GM11168 (cell line): ENCODE data around the gene HTR2C.
"Not testable (repeated sequence)": the region's sequence is repeated elsewhere in the genome, so short reads cannot be mapped to it uniquely, and the experiment has no call there.

Source experiments
- in situ Hi-C: fragments of 300-500 bp; cut with MboI; formaldehyde crosslinking; loops from one replicate; pipeline ENCODE4 v1.12.0; 2022; ENCODE audit warnings: low sequenced_read_pairs; ENCODE audit not compliant: unreplicated experiment

HTR2C gene

DNA sequence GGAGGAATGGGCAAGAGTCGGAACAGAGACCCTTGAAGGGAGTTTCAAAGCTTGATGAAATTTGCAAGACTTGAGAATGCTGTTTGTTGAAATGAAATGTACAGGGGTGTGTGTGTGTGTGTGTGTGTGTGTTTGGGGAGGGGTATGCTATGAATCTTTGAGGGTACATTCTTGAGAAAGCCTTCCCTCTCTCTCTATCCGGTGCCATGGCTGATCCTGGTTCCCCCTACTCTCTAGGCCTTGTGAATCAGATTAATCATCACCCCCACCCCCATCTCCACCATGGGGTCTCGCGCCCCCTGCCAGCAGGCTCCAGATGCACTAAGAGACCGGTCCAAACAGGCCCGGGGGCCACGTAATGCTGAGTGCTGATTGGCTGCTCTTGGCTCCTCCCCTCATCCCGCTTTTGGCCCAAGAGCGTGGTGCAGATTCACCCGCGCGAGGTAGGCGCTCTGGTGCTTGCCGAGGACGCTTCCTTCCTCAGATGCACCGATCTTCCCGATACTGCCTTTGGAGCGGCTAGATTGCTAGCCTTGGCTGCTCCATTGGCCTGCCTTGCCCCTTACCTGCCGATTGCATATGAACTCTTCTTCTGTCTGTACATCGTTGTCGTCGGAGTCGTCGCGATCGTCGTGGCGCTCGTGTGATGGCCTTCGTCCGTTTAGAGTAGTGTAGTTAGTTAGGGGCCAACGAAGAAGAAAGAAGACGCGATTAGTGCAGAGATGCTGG, at the start of gene HTR2C:
Gene HTR2C, plus strand, starts transcription at position 441 of the 729 bp plus-strand sequence. CDS start 142,851 bp downstream, outside the sequence.
- in situ Hi-C loops = no loop called here

DNA sequence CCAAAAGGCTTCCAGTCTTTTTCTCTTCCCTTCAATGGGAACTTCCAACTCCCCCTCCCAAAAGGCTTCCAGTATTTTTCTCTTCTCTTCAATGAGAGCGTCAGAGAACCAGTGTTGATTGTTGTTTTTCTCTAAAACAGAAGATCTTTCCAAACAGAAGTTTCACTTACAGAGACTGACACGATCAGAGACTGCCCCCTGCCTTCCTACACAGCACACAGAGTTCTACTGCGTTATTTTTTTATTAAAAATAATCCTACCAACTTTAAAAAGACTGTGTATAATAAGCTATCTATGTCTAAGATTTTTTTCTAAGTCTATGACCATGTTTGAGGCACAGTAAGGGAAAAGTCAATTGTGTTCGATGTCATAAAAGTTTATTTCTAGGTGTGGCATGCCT, 3.5 kb upstream of the HTR2C start:
- in situ Hi-C loops = no loop called here

DNA sequence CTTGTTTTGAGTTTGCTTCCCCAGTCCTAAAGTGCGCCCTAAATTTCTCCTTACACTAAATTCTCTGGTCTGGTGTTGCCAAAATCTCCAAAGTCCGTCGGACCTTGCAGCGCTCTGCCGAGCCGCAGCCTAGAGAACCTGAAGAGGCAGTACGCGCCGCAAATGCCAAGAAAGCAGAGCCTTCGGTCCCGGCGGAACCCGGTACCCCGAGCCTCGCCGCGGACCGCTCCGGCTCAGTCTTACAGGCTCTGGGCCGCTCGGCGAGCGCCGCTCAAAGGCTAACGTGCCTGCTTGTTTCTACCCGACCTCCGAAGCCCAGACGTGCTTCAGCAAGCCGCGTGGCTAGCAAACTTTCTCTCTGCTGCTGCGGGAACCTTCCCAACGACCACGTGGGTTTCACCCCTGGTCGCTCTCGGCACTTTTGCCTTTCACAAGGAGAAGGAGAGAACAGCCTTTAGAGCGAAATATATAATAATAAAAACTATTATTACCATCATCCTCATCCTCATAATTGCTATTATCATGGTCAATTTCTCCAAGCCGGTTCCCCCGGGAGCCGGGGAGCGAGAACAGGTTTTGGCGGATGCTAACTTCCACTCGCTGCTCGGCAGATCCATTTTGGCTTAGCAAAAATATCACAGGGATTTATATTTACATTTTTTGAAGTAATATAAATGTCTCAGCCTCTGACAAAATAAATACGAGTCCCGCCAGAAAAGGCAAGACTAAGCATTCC, 2.2 kb upstream of the HTR2C start:
- in situ Hi-C loops = no loop called here

DNA sequence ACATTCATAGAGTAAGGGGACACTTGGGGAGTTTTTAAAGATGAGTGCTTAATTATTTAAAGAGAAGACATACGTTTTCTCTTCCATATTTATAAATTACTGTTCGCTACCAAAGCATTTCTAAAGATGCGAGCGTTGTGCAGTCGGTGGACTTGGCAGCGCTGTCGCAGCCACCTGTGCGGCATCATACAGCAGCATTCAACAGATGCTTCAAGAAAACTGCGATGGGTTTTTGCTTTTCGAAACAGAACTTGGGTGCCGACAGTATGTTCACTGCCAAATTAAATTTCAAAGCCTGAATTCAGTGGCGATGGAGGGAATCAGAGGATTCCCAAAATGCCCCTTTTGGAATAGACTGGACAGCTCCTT, 1.6 kb upstream of the HTR2C start:
- in situ Hi-C loops = no loop called here

DNA sequence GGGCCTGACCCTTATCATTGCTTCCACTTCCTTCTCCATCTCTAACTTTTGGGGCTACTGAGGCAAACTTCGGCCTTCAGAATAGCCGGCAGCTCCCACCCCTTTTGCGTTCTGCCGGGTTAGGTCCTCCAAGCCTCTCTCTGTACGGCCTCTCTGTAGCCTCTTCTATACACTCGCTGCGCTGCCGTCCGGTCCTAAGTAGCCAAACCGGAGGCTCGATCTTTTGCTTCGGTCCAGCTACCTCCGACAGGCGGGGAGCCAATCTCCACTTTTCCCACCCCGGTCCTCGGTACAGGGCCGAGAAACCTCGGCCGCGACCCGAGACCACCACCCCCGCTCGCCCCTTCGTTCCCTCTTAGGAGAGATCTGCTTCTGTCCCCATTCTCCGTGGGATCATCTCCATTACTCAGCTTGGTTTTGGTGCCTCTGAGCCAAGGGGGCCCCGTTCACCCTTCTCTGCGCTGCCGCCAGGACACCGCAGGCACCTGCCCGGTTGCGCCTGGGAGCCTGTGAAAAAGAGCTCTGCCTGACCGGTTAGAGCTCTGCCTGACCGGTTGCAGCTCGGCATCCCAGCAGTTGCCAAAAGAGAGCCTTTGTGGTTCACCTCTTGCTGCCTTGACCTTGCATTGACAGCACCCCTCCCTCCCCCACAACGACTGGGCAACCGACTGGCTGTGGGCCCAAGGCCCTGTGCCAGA, 1.0 kb upstream of the HTR2C start:
- in situ Hi-C loops = no loop called here

DNA sequence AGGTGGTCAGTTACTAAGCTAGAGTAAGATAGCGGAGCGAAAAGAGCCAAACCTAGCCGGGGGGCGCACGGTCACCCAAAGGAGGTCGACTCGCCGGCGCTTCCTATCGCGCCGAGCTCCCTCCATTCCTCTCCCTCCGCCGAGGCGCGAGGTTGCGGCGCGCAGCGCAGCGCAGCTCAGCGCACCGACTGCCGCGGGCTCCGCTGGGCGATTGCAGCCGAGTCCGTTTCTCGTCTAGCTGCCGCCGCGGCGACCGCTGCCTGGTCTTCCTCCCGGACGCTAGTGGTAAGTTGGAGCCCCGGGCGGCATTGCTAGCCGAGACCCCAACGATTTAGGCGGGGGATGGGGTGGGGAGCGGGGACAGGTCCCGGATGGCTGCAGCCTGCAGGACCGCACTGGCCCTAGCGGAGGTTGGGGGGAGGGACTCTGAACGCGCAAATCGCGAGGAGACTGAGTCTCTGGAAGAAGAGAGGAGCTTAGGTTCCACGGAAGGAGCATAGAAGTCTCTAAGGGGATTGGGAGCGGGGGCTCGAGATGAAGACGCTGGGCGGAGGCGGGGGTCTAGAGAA, 573 bp downstream of the HTR2C start:
- in situ Hi-C loops = no loop called here

DNA sequence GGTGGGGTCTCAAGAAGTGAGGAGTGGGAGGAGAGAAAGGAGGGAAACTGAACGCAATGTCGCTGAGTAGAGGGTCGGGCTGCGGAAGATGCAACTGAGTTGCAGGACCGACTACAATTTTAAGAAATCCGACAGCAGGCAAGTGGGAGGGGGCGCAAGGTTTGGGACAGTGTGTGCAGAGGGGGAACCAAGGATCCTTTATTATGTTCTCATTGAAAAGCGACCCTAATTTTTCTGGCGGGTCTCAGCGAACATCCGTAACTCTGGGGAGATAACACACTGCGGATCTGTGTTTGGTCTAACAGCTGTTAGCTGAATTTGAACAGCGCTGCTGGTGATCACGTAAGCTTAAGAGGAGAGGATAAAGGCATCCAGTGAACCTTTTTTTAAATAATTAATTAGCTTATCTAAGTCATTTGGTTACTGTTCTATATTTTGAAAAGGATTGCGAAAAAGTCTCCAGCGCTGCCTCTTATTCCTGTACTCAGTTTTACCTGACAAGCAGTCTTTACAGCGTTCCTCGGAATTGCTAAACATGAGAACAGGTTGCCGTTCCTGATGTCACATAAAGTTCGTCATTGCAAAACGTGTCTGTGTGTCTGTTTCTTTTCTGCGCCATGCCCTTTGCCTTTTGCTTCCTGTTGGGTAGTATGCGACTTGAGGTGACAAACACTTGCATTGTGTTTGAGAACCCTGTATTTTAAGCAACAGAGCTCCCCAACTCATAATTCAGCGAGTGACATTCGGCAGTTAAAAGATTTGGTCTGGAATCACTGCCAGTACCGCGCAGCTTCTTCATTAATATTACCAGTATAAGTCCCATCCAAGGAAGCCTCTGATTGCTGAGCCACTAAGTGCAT, 1.3 kb downstream of the HTR2C start:
- in situ Hi-C loops = no loop called here

DNA sequence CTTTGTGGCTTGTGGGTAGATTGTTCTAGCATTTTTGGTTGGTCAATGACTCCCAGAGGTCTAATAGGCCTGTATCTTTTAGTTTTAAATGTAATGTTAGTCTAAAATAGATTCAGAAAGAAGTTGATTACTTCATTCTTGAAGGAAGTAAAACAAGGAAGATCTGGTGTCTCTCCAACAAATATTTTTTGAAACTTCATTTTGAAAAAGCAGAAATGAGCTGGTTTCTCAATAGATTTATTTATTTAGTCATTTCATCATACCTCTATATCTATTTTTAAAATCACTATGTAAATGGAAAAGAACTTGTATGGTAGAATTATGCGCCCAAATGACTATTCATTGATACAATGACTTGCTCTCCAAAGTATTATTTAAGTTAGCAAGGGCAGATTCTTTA, 7.2 kb downstream of the HTR2C start:
- in situ Hi-C loops = no loop called here

DNA sequence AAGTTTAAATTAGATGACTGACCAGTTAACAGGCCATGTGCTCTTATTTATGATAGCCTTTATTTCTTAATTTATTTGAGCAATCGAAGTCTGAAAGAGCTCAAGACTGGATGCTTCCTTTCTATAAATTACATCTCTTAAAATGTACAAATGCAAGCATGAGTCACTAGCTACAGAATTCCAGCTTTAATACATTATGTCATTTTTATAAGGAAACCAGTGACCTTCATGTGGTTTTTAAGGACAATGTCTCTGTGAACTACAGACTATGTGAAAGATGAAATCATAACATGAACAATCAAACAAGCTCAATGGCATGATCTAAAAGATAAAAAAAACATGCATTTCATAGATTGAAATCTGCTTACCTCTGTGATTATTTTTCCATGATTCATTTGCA, 15.4 kb downstream of the HTR2C start:
- in situ Hi-C loops = no loop called here

DNA sequence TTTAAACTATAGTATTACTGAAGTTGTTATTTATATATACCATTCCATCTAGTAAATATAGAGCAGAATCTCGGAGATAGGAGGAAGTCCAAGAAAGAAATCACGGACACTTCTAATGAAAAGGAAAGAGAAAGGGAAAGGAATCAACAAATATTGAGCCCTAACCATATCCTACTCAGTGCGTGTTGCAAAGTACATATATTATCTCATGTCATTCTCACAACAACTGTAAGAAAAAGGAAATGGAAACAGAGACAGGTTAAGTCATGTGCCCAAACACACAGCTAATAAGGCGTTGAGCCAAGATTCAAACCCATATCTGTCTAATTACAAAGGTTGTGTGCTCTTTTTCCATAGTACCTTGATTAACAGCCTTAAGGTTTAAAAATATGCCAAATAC, 16.0 kb downstream of the HTR2C start:
- in situ Hi-C loops = no loop called here

DNA sequence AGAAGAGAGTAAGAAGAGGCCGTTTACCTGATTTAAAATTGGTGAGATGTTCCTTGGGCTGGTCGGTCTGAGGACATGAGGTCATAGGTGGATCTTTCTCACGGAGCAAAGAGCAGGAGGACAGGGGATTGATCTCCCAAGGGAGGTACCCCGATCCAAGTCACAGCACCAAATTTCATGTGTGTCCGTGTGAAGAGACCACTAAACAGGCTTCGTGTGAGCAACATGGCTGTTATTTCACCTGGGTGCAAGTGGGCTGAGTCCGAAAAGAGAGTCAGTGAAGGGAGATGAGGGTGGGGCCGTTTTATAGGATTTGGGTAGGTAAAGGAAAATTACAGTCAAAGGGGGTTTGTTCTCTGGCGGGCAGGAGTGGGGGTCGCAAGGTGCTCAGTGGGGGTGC, 22.7 kb downstream of the HTR2C start:
- in situ Hi-C loops = not testable (repeated sequence)

DNA sequence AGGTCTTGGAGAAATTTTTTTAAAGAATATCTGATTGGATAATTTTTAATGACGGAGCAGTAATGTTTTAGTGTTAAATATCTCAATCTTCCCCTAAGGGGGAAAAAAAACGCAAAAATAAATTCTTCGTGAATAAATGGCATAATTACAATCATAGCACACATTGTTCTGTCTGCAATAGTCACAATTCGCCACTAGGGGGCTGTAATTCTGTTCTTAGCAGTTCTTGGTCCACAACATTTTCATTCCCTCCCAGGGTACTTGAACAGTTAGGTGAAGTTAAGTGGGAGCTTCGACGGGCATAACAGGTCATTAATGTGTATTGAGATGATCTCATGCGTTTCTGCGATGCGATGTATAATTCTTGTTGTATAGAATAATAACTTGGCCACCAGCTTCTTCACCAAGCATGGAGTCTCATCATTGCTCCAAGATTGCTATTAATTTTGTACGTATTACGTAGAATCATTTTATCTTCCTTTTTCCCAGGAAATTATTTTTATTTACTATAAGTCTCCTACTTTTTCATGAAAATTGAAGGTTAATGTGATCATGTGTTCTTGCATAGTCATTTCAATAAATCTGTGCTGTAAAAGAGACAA, 27.2 kb downstream of the HTR2C start:
- in situ Hi-C loops = no loop called here

DNA sequence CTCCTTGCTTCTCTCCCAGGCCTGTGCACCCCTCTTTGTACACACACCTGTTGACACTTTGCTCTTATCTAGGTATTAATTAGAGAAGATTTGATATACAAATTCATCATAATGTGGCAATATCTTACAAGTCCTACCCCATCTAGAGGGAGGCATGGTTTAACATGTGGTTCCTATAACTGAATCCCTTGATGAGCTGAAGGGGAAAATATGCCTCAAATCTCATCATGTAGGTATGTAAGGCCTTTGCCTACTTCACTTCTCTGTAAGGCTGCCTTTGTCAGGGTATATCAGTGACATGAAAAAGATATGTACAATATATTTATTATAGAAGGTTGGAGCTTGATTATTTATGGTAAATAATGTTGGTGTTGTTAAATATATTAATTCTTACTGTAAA, 31.9 kb downstream of the HTR2C start:
- in situ Hi-C loops = no loop called here

DNA sequence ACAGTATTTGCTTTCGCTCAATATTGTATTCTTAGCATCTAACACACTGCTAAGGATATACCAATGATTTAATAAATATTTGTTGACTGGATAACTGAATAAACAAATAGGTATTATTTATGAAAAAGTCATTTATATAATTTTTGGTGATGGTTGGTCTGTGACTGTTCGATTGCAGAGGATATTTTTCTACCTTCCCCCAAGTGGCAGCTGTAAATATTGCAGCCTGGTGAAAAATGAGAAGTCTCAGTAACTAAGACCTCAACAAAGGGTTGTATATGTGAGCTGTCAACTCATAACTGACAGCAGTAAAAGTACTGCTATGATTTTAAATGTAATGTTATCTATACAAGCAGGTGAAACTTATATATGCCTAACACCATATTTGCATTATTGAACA, 36.0 kb downstream of the HTR2C start:
- in situ Hi-C loops = no loop called here

DNA sequence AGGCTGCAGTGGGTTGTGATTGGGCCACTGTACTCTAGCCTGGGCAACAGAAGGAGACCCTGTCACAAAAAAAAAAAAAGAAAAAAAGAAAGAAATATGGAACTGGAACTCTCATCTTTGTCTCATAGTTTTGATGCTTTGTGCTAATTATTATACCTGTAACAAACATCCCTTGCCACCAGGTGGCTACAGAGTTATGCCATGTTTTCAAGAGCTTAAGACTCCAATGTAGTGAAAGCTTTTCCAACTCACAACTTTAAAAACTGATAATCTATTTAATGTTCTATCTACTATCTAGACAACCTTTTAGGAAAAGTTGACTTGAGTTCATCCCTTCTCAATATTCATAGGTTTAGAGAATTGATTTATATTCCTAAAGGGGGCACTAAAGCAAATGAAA, 42.4 kb downstream of the HTR2C start:
- in situ Hi-C loops = no loop called here

DNA sequence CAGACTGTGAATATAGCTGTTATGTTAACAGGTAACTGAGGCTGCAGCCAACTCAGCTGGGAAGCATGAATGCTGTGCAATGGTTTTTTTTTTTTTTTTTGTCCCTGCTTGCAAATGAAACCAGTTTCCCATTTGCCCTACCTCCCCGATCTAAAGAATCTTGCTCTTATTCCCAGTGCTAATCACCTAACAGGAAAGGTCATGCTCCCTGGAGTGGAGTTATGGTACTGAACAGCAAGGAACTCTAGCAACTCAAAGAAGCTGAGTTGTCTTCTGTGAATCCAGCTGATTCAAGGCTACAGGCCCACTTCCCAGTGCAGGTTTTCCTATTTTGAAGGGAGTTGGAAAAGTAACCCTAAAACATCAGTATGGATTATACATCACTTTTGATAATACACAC, 52.1 kb downstream of the HTR2C start:
- in situ Hi-C loops = no loop called here

DNA sequence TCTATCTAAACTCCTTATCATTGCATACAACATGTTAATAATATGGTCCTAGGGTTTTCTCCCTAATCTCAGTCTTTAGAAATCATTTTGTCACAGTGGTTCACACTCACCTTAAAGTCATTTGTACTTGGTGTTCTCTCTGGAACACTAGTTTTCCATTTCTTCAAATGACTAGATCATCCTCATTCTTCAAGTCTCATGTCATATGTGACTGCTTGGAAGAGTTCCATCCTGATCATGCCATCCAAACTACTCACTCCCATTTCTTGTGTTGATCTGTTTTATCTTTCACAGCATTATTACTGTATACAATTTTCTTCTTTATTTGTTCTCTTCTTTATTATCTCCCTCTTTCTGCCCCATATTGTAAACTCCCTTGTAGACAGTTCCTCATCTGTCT, 66.5 kb downstream of the HTR2C start:
- in situ Hi-C loops = no loop called here

DNA sequence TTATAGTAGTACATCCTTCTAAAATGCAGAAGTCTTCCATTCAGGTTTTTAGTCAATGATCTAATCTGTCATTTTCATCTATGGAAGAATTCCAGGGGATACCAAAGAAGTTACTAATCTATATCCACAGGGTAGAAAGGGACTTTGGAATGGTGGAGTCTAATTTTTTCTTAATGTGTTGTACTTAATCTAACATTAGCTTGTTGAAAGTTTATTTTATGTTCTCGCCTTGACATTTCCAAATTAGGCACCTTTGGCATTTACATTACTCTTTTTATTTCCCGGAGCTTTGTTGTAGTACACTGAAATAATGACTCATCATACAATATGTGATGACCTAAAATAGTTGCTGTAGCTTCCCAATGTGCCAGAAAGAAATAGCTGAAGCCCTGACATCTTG, 91.5 kb downstream of the HTR2C start:
- in situ Hi-C loops = no loop called here

DNA sequence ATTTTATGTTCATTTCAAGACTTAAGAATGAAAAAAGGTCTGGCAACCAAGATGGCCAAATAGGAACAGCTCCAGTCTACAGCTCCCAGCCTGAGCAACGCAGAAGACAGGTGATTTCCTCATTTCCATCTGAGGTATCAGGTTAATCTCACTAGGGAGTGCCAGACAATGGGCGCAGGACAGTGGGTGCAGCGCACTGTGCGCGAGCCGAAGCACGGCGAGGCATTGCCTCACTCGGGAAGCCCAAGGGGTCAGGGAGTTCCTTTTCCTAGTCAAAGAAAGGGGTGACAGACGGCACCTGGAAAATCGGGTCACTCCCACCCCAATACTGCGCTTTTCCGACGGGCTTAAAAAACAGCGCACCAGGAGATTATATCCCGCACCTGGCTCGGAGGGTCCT, 116.6 kb downstream of the HTR2C start:
- in situ Hi-C loops = not testable (repeated sequence)

DNA sequence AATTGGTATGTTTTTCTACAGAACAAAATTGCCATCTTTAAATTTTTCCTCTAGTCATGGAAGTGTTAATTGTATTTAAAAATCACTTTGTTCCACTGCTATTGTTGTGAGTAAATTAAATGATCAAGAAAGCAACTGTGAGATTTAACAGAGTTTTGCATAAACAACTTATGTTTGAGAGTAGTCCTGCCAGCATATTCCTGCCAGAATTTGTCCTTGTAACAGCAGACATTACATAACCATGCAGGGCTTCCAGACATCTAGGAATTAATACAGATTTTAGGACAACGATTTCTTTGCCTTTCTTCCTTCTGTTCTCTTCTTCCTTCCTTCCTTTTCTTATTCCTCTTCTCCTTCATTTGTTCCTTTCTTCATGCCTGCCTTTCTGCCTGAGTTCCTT, 125.5 kb downstream of the HTR2C start:
- in situ Hi-C loops = no loop called here
